Effector CD4-positive, alpha-beta T cell (primary cell): Measurements from ENCODE around the gene QRFP.

Experiments
- DNase-seq: peaks from one replicate; pipeline ENCODE4 v3.0.0-alpha.2; 2020

The QRFP gene

GRCh38 chr9:130933114-130934046 is 36.8 kb upstream of the QRFP start:
- no peak for DNase-seq

- no peak for DNase-seq
Observed at GRCh38 chr9:130932255-130933079, 35.9 kb upstream of the QRFP start.

- no peak for DNase-seq
Observed at GRCh38 chr9:130931508-130932254, 35.1 kb upstream of the QRFP start.

- DNase-seq, result no peak
Observed at GRCh38 chr9:130930804-130931349, 34.3 kb upstream of the QRFP start.

GRCh38 chr9:130930132-130930803 is 33.7 kb upstream of the QRFP start:
- DNase-seq, result no peak

- no peak for DNase-seq
Observed at GRCh38 chr9:130929571-130930038, 33.0 kb upstream of the QRFP start.

- no peak for DNase-seq
Observed at GRCh38 chr9:130927995-130928900, 31.6 kb upstream of the QRFP start.

- DNase-seq, result no peak
Observed at GRCh38 chr9:130927338-130927737, 30.7 kb upstream of the QRFP start.

GRCh38 chr9:130925050-130925678 is 28.6 kb upstream of the QRFP start:
- DNase-seq, result no peak

GRCh38 chr9:130924448-130924788 is 27.8 kb upstream of the QRFP start:
- no peak for DNase-seq

GRCh38 chr9:130923611-130924447 is 27.2 kb upstream of the QRFP start:
- DNase-seq, result no peak

GRCh38 chr9:130922893-130923610 is 26.4 kb upstream of the QRFP start:
- DNase-seq, result no peak

- DNase-seq, result no peak
Observed at GRCh38 chr9:130921989-130922892, 25.6 kb upstream of the QRFP start.

- no peak for DNase-seq
Observed at GRCh38 chr9:130921300-130921988, 24.8 kb upstream of the QRFP start.

- no peak for DNase-seq
Observed at GRCh38 chr9:130920762-130921299, 24.2 kb upstream of the QRFP start.

GRCh38 chr9:130920233-130920632 is 23.6 kb upstream of the QRFP start:
- DNase-seq, result no peak
